Measurements from ENCODE around the gene FOXN1. TPM values are rescaled to one million over a fixed set of nuclear protein-coding genes. Genes with fewer than 3 reads are reported as not detected.

FOXN1 gene
- total and polyA plus RNA-seq, 2 donors (not counting 1 experiment from before 2014, with no cell fraction given): not detected

GRCh38 chr17:28534740-28535375 lies 28.7 kb downstream of the FOXN1 start:
- H2AFZ ChIP-seq (ENCODE audit: low read length): no peak overlapping the region
- H3K4me2 ChIP-seq (ENCODE audit: extremely low read depth, insufficient read depth, low read length): no peak overlapping the region
- no peak for DNase-seq (ENCODE audit: low read depth in 2 of 2)
- TF ChIP-seq EZH2 (IDR thresholded peaks at IDR 0.05; ENCODE audit: low read length, missing control alignments): no peak
- TF ChIP-seq CTCF (conservative IDR thresholded peaks at IDR 0.05 in 1 of 2, IDR thresholded peaks at IDR 0.05 in 1 of 2; ENCODE audit: low read depth in 1 of 2, low read length in 2 of 2): no peak
- H3K9me3 ChIP-seq (ENCODE audit: control insufficient read depth, insufficient read depth, low read depth, low read length): no peaks in the 10 kb centered on the region
- no peak overlapping the region for H3K27ac ChIP-seq (ENCODE audit: insufficient read depth, low read length)
- H3K9ac ChIP-seq (ENCODE audit: insufficient read depth, low read length): no peak overlapping the region
- no peaks in the 10 kb centered on the region for H3K79me2 ChIP-seq (ENCODE audit: control insufficient read depth, insufficient read depth, low read length)
- no peaks in the 10 kb centered on the region for H3K4me1 ChIP-seq (ENCODE audit: control insufficient read depth, extremely low read depth, insufficient read depth, low read length)
- H3K27me3 ChIP-seq (ENCODE audit: control insufficient read depth, insufficient read depth, low read length): peaks cover 15% of the 10 kb centered on the region
- H3K4me3 ChIP-seq (replicated peaks in 1 of 4; ENCODE audit: control extremely low read depth in 1 of 4, insufficient read depth in 1 of 4, low read depth in 3 of 4, low read length in 4 of 4): no peak overlapping the region
- no peaks in the 10 kb centered on the region for H3K36me3 ChIP-seq (ENCODE audit: control insufficient read depth, insufficient read depth, low read length)
- H4K20me1 ChIP-seq (ENCODE audit: control insufficient read depth, extremely low read depth, insufficient read depth, low read length): no peaks in the 10 kb centered on the region

GRCh38 chr17:28536532-28537218 lies 30.5 kb downstream of the FOXN1 start:
- no peak overlapping the region for H3K4me3 ChIP-seq (replicated peaks in 1 of 4; ENCODE audit: control extremely low read depth in 1 of 4, insufficient read depth in 1 of 4, low read depth in 3 of 4, low read length in 4 of 4)
- no peaks in the 10 kb centered on the region for H3K36me3 ChIP-seq (ENCODE audit: control insufficient read depth, insufficient read depth, low read length)
- H3K4me1 ChIP-seq (ENCODE audit: control insufficient read depth, extremely low read depth, insufficient read depth, low read length): no peaks in the 10 kb centered on the region
- no peak overlapping the region for H2AFZ ChIP-seq (ENCODE audit: low read length)
- H3K27me3 ChIP-seq (ENCODE audit: control insufficient read depth, insufficient read depth, low read length): peaks cover 11% of the 10 kb centered on the region
- H3K4me2 ChIP-seq (ENCODE audit: extremely low read depth, insufficient read depth, low read length): no peak overlapping the region
- no peak overlapping the region for H3K27ac ChIP-seq (ENCODE audit: insufficient read depth, low read length)
- no peaks in the 10 kb centered on the region for H3K9me3 ChIP-seq (ENCODE audit: control insufficient read depth, insufficient read depth, low read depth, low read length)
- H3K79me2 ChIP-seq (ENCODE audit: control insufficient read depth, insufficient read depth, low read length): no peaks in the 10 kb centered on the region
- DNase-seq (ENCODE audit: low read depth in 2 of 2): no peak
- no peak overlapping the region for H3K9ac ChIP-seq (ENCODE audit: insufficient read depth, low read length)
- TF ChIP-seq CTCF (conservative IDR thresholded peaks at IDR 0.05 in 1 of 2, IDR thresholded peaks at IDR 0.05 in 1 of 2; ENCODE audit: low read depth in 1 of 2, low read length in 2 of 2) (no peak), EZH2 (IDR thresholded peaks at IDR 0.05; ENCODE audit: low read length, missing control alignments) (no peak)
- H4K20me1 ChIP-seq (ENCODE audit: control insufficient read depth, extremely low read depth, insufficient read depth, low read length): no peaks in the 10 kb centered on the region

- Histone ChIP-seq H3K79me2 (ENCODE audit: control insufficient read depth, insufficient read depth, low read length) (no peaks in the 10 kb centered on the region), H4K20me1 (ENCODE audit: control insufficient read depth, extremely low read depth, insufficient read depth, low read length) (no peaks in the 10 kb centered on the region), H3K27me3 (ENCODE audit: control insufficient read depth, insufficient read depth, low read length) (peaks cover 11% of the 10 kb centered on the region), H3K9me3 (ENCODE audit: control insufficient read depth, insufficient read depth, low read depth, low read length) (no peaks in the 10 kb centered on the region), H3K4me3 (replicated peaks in 1 of 4; ENCODE audit: control extremely low read depth in 1 of 4, insufficient read depth in 1 of 4, low read depth in 3 of 4, low read length in 4 of 4) (no peak overlapping the region), H3K4me2 (ENCODE audit: extremely low read depth, insufficient read depth, low read length) (no peak overlapping the region), H3K4me1 (ENCODE audit: control insufficient read depth, extremely low read depth, insufficient read depth, low read length) (no peaks in the 10 kb centered on the region), H2AFZ (ENCODE audit: low read length) (no peak overlapping the region), H3K27ac (ENCODE audit: insufficient read depth, low read length) (no peak overlapping the region), H3K9ac (ENCODE audit: insufficient read depth, low read length) (no peak overlapping the region), H3K36me3 (ENCODE audit: control insufficient read depth, insufficient read depth, low read length) (no peaks in the 10 kb centered on the region)
- no peak for DNase-seq (ENCODE audit: low read depth in 2 of 2)
- no peak for TF ChIP-seq EZH2 (IDR thresholded peaks at IDR 0.05; ENCODE audit: low read length, missing control alignments)
- no peak for TF ChIP-seq CTCF (conservative IDR thresholded peaks at IDR 0.05 in 1 of 2, IDR thresholded peaks at IDR 0.05 in 1 of 2; ENCODE audit: low read depth in 1 of 2, low read length in 2 of 2)
Observed at GRCh38 chr17:28537219-28537610, 31.1 kb downstream of the FOXN1 start.

Measured in fibroblast of lung (primary cell).